Measurements from ENCODE around the gene COL19A1.
"Not testable (repeated sequence)": the region's sequence is repeated elsewhere in the genome, so short reads cannot be mapped to it uniquely, and the experiment has no call there.

The COL19A1 gene

GRCh38 chr6:69918813-69919475 is 52.6 kb downstream of the COL19A1 start:
- H3K4me3 ChIP-seq (ENCODE audit: low read depth, low read length) = no peak overlapping the region
- DNase-seq (ENCODE audit: low read depth) = no peak
- no peak for TF ChIP-seq CTCF (IDR thresholded peaks at IDR 0.05; ENCODE audit: insufficient read depth, low read depth, low read length, missing control alignments)

- not testable (repeated sequence) for DNase-seq (ENCODE audit: low read depth); H3K4me3 ChIP-seq (ENCODE audit: low read depth, low read length)
These were observed 54.7 kb downstream of the COL19A1 start for GRCh38 chr6:69921066-69921465.

GRCh38 chr6:69921611-69922010 is 55.3 kb downstream of the COL19A1 start:
- not testable (repeated sequence) for DNase-seq (ENCODE audit: low read depth); H3K4me3 ChIP-seq (ENCODE audit: low read depth, low read length)

- H3K4me3 ChIP-seq (ENCODE audit: low read depth, low read length) = no peak overlapping the region
- no peak for DNase-seq (ENCODE audit: low read depth)
- TF ChIP-seq CTCF (IDR thresholded peaks at IDR 0.05; ENCODE audit: insufficient read depth, low read depth, low read length, missing control alignments) = no peak
These were observed 60.4 kb downstream of the COL19A1 start for GRCh38 chr6:69926745-69927144.

GRCh38 chr6:69933239-69933638 is 66.9 kb downstream of the COL19A1 start:
- TF ChIP-seq CTCF (IDR thresholded peaks at IDR 0.05; ENCODE audit: insufficient read depth, low read depth, low read length, missing control alignments) = no peak
- no peak overlapping the region for H3K4me3 ChIP-seq (ENCODE audit: low read depth, low read length)
- DNase-seq (ENCODE audit: low read depth) = no peak

- no peak for TF ChIP-seq CTCF (IDR thresholded peaks at IDR 0.05; ENCODE audit: insufficient read depth, low read depth, low read length, missing control alignments)
- no peak for DNase-seq (ENCODE audit: low read depth)
- H3K4me3 ChIP-seq (ENCODE audit: low read depth, low read length) = no peak overlapping the region
These were observed 68.7 kb downstream of the COL19A1 start for GRCh38 chr6:69935079-69935478.

- no peak for DNase-seq (ENCODE audit: low read depth)
- no peak overlapping the region for H3K4me3 ChIP-seq (ENCODE audit: low read depth, low read length)
- TF ChIP-seq CTCF (IDR thresholded peaks at IDR 0.05; ENCODE audit: insufficient read depth, low read depth, low read length, missing control alignments) = no peak
These were observed 70.5 kb downstream of the COL19A1 start for GRCh38 chr6:69936674-69937363.

All from GM12865 (cell line).